AG04450 (cell line): ENCODE results near the gene CLVS2. TPM values are rescaled to one million over a fixed set of nuclear protein-coding genes. Genes with fewer than 3 reads are reported as not detected.

Experiments
- CTCF ChIA-PET: fragments of 300-600, 350-600 bp; formaldehyde crosslinking; extraction: SDS; loops from one replicate; lab custom pipeline; 2022; ENCODE audit warnings: antibody characterized with exemption, inconsistent platforms; lab: Charles Lee
- POLR2A ChIA-PET: fragments of 350-600 bp; formaldehyde crosslinking; extraction: SDS; loops from one replicate; lab custom pipeline; 2021; ENCODE audit warnings: antibody characterized with exemption, inconsistent platforms; lab: Yijun Ruan, JAX
- DNase-seq: peaks from one replicate; pipeline ENCODE4 v3.0.0-alpha.2; 2011; ENCODE audit warnings: low read depth, low spot score
- H3K27ac ChIP-seq: one replicate; pipeline ENCODE4 v1.5.1; 2012; ENCODE audit warnings: low read depth, low read length, control low read depth
- H3K27me3 ChIP-seq: one replicate; pipeline ENCODE4 v1.6.0; 2012; ENCODE audit warnings: low read length; ENCODE audit not compliant: control insufficient read depth, insufficient read depth
- H3K4me3 ChIP-seq: 2 replicates; pipeline ENCODE4 v1.5.1; 2011; ENCODE audit warnings: mild to moderate bottlenecking, low read depth, low read length, control low read depth
- H3K9me3 ChIP-seq: 2 replicates; pipeline ENCODE4 v1.5.1; 2012; ENCODE audit warnings: low read length; ENCODE audit not compliant: control insufficient read depth, insufficient read depth
- polyA plus RNA-seq: library from polyadenylated mRNA; depleted of rRNA; stranded (reverse); fragments of >200 nt; gene quantifications from 2 replicates; pipeline ENCODE4 v1.2.3, GENCODE V29; 2011
- TF ChIP-seq, protein P1 (sequence below): IDR thresholded peaks from 2 replicates; pipeline ENCODE4 v1.5.1; 2011; ENCODE audit warnings: low read depth, low read length, control low read depth, inconsistent platforms

CLVS2 gene
- polyA plus RNA-seq, 1 experiment: not detected

DNA sequence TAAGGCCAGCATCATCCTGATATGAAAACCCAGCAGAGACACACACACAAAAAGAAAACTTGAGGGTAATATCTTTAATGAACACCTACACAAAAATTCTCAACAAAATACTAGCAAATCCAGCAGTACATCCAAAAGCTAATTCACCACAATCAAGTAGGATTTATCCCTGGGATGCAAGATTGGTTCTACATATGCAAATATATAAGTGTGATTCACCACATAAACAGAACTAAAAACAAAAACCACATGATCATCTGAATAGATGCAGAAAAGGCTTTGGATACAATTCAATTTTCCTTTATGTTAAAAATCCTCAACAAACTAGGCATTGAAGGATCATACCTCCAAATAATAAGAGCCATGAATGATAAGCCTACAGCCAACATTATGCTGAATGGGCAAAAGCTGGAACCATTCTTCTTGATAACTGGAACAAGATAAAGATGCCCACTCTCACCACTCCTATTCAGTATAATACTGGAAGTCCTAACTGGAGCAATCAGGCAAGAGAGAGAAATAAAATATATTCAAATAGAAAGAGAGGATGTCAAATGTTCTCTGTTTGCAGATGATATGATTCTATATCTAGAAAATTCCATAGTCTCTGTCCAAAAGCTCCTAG, 33.9 kb upstream of the CLVS2 start:
- DNase-seq: no peak
- H3K27ac ChIP-seq: no peak overlapping the region
- H3K27me3 ChIP-seq: no peaks in the 10 kb centered on the region
- no peak overlapping the region for H3K4me3 ChIP-seq
- ChIA-PET POLR2A (no interaction called here), CTCF (no interaction called here)
- TF ChIP-seq, protein P1, sequence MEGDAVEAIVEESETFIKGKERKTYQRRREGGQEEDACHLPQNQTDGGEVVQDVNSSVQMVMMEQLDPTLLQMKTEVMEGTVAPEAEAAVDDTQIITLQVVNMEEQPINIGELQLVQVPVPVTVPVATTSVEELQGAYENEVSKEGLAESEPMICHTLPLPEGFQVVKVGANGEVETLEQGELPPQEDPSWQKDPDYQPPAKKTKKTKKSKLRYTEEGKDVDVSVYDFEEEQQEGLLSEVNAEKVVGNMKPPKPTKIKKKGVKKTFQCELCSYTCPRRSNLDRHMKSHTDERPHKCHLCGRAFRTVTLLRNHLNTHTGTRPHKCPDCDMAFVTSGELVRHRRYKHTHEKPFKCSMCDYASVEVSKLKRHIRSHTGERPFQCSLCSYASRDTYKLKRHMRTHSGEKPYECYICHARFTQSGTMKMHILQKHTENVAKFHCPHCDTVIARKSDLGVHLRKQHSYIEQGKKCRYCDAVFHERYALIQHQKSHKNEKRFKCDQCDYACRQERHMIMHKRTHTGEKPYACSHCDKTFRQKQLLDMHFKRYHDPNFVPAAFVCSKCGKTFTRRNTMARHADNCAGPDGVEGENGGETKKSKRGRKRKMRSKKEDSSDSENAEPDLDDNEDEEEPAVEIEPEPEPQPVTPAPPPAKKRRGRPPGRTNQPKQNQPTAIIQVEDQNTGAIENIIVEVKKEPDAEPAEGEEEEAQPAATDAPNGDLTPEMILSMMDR: no peak
- no peaks in the 10 kb centered on the region for H3K9me3 ChIP-seq

DNA sequence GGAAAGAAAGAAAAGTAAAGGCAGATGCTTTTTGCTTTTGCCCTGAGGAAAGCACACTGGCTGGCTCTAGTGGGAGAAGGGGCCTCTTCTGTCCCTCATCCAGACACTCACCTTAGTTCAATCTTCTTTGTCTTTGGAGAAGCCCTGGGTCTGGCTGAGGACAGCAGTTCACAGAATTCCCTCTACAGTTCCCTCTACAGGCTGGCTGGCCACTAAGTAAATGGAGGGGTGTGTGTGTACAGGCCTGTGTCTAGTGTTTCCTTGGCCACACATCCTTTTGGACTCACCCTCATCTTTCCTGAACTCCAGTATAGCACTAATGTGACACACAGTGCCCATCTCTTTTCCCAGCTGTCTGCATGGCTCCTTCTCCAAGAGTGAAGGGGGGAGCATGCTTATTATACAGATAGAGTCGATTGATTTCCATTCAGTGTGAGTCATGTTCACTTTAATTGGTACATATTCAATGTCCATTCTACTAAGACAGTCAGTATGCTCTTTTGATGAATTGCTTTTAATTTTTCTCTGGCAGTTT, 26.0 kb upstream of the CLVS2 start:
- H3K27ac ChIP-seq: no peak overlapping the region
- H3K27me3 ChIP-seq: no peaks in the 10 kb centered on the region
- ChIA-PET CTCF (no interaction called here), POLR2A (no interaction called here)
- DNase-seq: no peak
- no peaks in the 10 kb centered on the region; the same call in 1 of the 2 replicates for H3K9me3 ChIP-seq
- no peak overlapping the region for H3K4me3 ChIP-seq
- TF ChIP-seq, protein P1: no peak

DNA sequence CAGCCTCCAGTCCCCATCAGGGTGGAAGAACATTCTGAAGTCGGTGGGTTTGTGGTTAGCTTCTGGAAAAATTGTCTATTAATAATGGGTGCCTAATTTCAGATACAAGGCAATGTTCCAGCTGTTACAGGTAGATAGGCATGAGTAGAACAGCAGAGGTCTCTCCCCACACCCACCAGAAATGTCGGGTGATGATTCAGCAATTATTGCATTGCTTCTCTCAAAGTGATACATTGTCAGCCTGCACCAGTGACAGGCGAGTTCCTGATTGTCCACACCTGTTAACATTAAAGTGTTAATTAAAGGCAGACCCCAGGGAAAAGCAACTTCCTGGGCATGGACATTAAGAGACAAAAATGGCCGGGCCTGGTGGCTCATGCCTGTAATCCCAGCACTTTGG, 18.9 kb upstream of the CLVS2 start:
- no peak overlapping the region for H3K4me3 ChIP-seq
- CTCF ChIA-PET: no interaction called here
- no peak for DNase-seq
- POLR2A ChIA-PET: no interaction called here
- H3K27ac ChIP-seq: no peak overlapping the region
- TF ChIP-seq, protein P1: no peak
- H3K27me3 ChIP-seq: no peaks in the 10 kb centered on the region
- H3K9me3 ChIP-seq: peaks cover 5% of the 10 kb centered on the region

DNA sequence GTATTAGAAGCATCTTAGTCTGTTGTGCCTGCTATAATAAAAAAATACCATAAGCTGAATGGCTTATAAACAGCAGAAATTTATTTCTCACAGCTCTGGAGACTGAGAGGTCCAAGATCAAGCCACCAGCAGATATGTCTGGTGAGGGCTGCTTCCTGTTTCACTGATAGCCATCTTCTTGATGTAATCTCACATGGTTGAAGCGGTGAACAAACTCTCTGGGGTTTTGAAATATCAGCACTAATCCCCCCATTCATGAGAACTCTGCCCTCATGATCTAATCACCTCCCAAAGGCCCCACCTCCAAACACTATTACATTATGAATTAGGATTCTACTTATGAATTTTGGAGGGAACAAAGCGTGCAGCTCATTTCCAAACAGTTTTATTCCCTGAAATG, 11.6 kb upstream of the CLVS2 start:
- POLR2A ChIA-PET: no interaction called here
- no peak for DNase-seq
- Histone ChIP-seq H3K27ac (no peak overlapping the region), H3K27me3 (no peaks in the 10 kb centered on the region), H3K9me3 (peaks cover 4% of the 10 kb centered on the region; the same call in 1 of the 2 replicates), H3K4me3 (no peak overlapping the region)
- TF ChIP-seq, protein P1: no peak
- CTCF ChIA-PET: no interaction called here

DNA sequence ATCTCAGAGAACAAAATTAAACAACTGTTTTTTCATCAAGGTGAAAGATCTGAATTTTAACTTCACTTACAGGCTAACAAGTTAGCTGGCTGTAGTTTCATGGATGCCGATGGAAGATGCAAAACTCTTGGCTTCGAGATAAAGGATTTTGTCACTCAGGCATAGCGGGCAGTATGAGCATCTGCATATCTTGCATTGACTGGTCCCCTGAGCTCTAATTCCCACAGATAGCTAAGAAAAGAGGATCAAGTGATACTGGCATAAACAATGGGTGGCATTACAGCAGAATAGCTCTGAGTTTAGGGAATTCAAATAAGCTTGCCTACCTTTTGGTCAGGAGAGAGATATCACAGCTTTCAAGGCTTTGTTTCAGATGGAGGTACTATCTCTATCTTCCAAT, 1.8 kb upstream of the CLVS2 start:
- H3K4me3 ChIP-seq: no peak overlapping the region
- CTCF ChIA-PET: no interaction called here
- POLR2A ChIA-PET: no interaction called here
- TF ChIP-seq, protein P1: no peak
- peaks cover 3% of the 10 kb centered on the region for H3K27me3 ChIP-seq
- no peak for DNase-seq
- no peak overlapping the region for H3K27ac ChIP-seq
- H3K9me3 ChIP-seq: no peaks in the 10 kb centered on the region; the same call in 1 of the 2 replicates
